MCF 10A (cell line): Measurements from ENCODE around the gene CERS4. TPM values are rescaled to one million over a fixed set of nuclear protein-coding genes. Genes with fewer than 3 reads are reported as not detected.

Experiments
- BruUV-seq: library from RNA; stranded (reverse); fragments of 400-500 nt; replicated peaks from 2 replicates; lab custom pipeline; 2021; lab: Mats Ljungman, UMichigan
- CTCF ChIA-PET: fragments of 300-600 bp; sonication (Branson Sonifier 250); formaldehyde crosslinking; extraction: SDS; loops from one replicate; lab custom pipeline; 2021; ENCODE audit warnings: antibody characterized with exemption, inconsistent platforms; lab: Yijun Ruan, JAX
- POLR2A ChIA-PET: fragments of 300-600, 350-650 bp; sonication (Branson Sonifier 250); formaldehyde crosslinking; extraction: SDS; loops from one replicate; lab custom pipeline; 2020; ENCODE audit warnings: antibody characterized with exemption, inconsistent platforms; lab: Yijun Ruan, JAX
- DNase-seq: peaks from one replicate; pipeline ENCODE4 v3.0.0-alpha.2; 2018; ENCODE audit not compliant: unreplicated experiment
- H3K27ac Mint-ChIP-seq: one replicate; pipeline ENCODE4 v1.8.0; 2022; ENCODE audit warnings: mild to moderate bottlenecking, low read depth, mixed read lengths; ENCODE audit not compliant: unreplicated experiment
- H3K27me3 Mint-ChIP-seq: one replicate; pipeline ENCODE4 v1.8.0; 2022; ENCODE audit warnings: mixed read lengths; ENCODE audit not compliant: insufficient read depth, unreplicated experiment
- H3K36me3 Mint-ChIP-seq: one replicate; pipeline ENCODE4 v1.8.0; 2022; ENCODE audit warnings: mild to moderate bottlenecking, moderate library complexity, mixed read lengths; ENCODE audit not compliant: insufficient read depth, unreplicated experiment
- H3K4me1 Mint-ChIP-seq: one replicate; pipeline ENCODE4 v1.8.0; 2022; ENCODE audit warnings: mixed read lengths; ENCODE audit not compliant: insufficient read depth, unreplicated experiment
- H3K4me3 Mint-ChIP-seq: one replicate; pipeline ENCODE4 v1.8.0; 2022; ENCODE audit warnings: mild to moderate bottlenecking, moderate library complexity, mixed read lengths; ENCODE audit not compliant: unreplicated experiment
- H3K9me3 Mint-ChIP-seq: one replicate; pipeline ENCODE4 v1.8.0; 2022; ENCODE audit warnings: mixed read lengths; ENCODE audit not compliant: unreplicated experiment
- intact Hi-C: fragments of 100-400 bp; cut with micrococcal nuclease; formaldehyde crosslinking; loops from 2 replicates; pipeline ENCODE4 v1.14.1; 2022
- total RNA-seq: library from RNA; stranded (reverse); gene quantifications from 2 replicates; pipeline ENCODE4 v1.2.3, GENCODE V29; 2022
- TF ChIP-seq, protein P1 (sequence below): fragments of 200-600 bp; IDR thresholded peaks from one replicate; pipeline ENCODE4 v1.8.0; 2022; ENCODE audit warnings: antibody characterized with exemption, mild to moderate bottlenecking; ENCODE audit not compliant: unreplicated experiment

Gene CERS4
- total RNA-seq, 1 experiment from 2014 or later = 1.5 TPM

DNA sequence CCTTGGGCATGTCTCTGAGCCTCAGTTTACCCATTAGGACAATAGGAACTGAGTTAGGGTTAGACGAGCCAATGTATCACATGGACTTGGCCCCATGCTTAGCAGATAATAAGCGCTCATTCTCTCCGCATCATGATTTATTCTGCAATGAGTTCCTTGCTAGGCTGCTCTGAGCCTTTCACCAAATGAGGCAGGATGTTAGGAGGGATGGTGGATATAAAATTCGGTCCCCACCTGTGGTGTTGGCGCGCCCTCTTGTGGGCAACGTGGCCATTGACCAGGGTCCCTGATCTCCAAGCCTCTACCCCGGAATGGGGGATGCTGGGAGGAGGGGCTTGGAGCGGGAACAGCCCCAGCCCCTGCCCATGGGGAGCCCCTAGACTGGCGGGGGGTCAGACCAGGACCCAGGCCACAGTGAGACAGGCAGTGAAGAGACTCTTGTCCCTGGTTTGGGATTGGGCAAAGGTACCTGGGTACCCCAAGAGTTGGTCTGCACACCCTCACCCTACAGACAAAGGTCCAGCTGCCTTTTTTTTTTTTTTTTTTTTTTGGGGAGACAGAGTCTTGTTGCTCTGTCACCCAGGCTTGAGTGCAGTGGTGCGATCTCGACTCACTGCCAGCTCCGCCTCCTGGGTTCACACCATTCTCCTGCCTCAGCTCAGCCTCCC is 43.9 kb downstream of the CERS4 start:
- BruUV-seq = no TSS peak

DNA sequence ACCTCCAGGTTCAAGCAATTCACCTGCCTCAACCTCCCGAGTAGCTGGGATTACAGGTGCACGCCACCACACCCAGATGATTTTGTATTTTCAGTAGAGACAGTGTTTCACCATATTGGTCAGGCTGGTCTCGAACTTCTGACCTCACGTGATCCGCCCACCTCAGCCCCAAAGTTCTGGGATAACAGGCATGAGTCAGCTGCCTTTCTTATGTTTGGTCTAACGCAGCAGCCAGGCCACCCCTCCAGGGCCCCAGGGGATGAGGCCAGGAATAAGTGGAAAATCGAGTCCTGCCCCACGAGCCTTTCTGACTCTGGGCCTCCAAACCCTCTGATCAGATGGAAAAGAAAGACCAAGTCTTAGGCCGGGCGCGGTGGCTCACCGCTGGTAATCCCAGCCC is 44.5 kb downstream of the CERS4 start:
- Mint-ChIP-seq H3K9me3 (peaks cover 6% of the 10 kb centered on the region), H3K36me3 (no peaks in the 10 kb centered on the region), H3K27ac (no peak overlapping the region), H3K4me1 (no peaks in the 10 kb centered on the region), H3K4me3 (no peak overlapping the region), H3K27me3 (no peaks in the 10 kb centered on the region)
- POLR2A ChIA-PET = interaction anchor here (1.1 kb wide), 1 partner anchor 310 kb away, joined by 4 read pairs; the partner anchor contains the start of gene TIMM44
- BruUV-seq = no TSS peak
- no peak for DNase-seq
- CTCF ChIA-PET = interaction anchor here (0.5 to 3.8 kb wide), 12 partner anchors 8 to 309 kb away, joined by 3 to 34 read pairs (median 6); partner anchors contain the start of gene TIMM44
- intact Hi-C loops = loop anchor here (1.0 to 10.0 kb wide), 4 partner anchors 95 to 1149 kb away; no protein-coding TSS in a partner anchor
- TF ChIP-seq, protein P1, sequence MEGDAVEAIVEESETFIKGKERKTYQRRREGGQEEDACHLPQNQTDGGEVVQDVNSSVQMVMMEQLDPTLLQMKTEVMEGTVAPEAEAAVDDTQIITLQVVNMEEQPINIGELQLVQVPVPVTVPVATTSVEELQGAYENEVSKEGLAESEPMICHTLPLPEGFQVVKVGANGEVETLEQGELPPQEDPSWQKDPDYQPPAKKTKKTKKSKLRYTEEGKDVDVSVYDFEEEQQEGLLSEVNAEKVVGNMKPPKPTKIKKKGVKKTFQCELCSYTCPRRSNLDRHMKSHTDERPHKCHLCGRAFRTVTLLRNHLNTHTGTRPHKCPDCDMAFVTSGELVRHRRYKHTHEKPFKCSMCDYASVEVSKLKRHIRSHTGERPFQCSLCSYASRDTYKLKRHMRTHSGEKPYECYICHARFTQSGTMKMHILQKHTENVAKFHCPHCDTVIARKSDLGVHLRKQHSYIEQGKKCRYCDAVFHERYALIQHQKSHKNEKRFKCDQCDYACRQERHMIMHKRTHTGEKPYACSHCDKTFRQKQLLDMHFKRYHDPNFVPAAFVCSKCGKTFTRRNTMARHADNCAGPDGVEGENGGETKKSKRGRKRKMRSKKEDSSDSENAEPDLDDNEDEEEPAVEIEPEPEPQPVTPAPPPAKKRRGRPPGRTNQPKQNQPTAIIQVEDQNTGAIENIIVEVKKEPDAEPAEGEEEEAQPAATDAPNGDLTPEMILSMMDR = no peak

More for the DNA sequence above, 43.9 kb downstream of the CERS4 start:
- ChIA-PET POLR2A (interaction anchor here (0.7 to 1.1 kb wide), 2 partner anchors 13 to 310 kb away, joined by 4 read pairs; partner anchors contain the start of gene TIMM44), CTCF (interaction anchor here (0.5 to 3.8 kb wide), 16 partner anchors 9 to 308 kb away, joined by 3 to 34 read pairs (median 4); partner anchors contain the start of gene TIMM44)
- intact Hi-C loops = loop anchor here (1.0 to 10.0 kb wide), 4 partner anchors 95 to 1148 kb away; no protein-coding TSS in a partner anchor
- DNase-seq = peak; percentile 86
- TF ChIP-seq, protein P1 = peak; percentile 97
- Mint-ChIP-seq H3K36me3 (no peaks in the 10 kb centered on the region), H3K4me3 (no peak overlapping the region), H3K9me3 (peaks cover 12% of the 10 kb centered on the region), H3K27ac (no peak overlapping the region), H3K27me3 (no peaks in the 10 kb centered on the region), H3K4me1 (no peaks in the 10 kb centered on the region)

DNA sequence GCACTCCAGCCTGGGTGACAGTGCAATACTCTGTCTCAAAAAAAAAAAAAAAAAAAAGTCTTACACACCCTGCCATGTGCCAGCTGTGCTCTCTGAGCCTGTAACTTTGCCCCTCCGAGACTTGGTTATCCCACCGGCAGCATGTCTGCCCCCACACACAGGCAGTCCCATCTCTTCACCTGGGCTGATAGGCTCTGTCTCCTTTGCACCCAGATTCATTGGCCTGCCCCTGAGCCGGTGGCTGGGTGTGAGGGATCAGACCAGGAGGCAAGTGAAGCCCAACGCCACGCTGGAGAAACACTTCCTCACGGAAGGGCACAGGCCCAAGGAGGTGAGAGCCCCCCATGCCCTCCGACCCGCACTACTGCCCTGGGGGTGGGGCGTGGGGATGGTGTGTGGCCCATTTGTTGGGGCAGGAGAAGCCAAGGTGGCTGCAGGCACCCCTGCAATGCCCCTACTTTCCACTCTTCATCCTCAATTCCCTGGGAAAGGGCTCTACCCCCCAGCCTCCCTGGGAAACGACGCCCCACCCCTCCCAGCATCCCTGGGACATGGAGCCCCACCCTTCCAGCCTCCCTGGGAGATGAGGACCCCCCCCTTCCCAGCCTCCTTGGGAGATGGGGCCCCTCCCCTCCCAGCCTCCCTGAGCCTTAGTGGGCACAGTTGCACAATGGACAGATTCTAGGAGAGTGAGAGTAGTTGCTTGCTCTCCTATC is 45.3 kb downstream of the CERS4 start:
- DNase-seq = no peak
- intact Hi-C loops = loop anchor here (10.0 kb wide), 1 partner anchor 1150 kb away; no protein-coding TSS in a partner anchor
- CTCF ChIA-PET = interaction anchor here (0.6 to 3.8 kb wide), 4 partner anchors 13 to 310 kb away, joined by 3 to 34 read pairs (median 14); partner anchors contain the start of gene TIMM44
- no peak overlapping the region for H3K4me3 Mint-ChIP-seq
- no peaks in the 10 kb centered on the region for H3K9me3 Mint-ChIP-seq
- no peaks in the 10 kb centered on the region for H3K4me1 Mint-ChIP-seq
- no peak overlapping the region for H3K27ac Mint-ChIP-seq
- TF ChIP-seq, protein P1 = no peak
- no TSS peak for BruUV-seq
- H3K27me3 Mint-ChIP-seq = no peaks in the 10 kb centered on the region
- POLR2A ChIA-PET = interaction anchor here (1.1 kb wide), 1 partner anchor 311 kb away, joined by 4 read pairs; the partner anchor contains the start of gene TIMM44
- H3K36me3 Mint-ChIP-seq = no peaks in the 10 kb centered on the region
